DMS114 treated with DMSO at 0.1 percent for 48 hours (cell line): ENCODE data around the gene KCNQ1OT1.

ENCODE experiments used
- DNase-seq: peaks from one replicate; lab custom pipeline; 2025; ENCODE audit not compliant: unreplicated experiment; lab: John Stamatoyannopoulos, UW

The KCNQ1OT1 gene

GRCh38 chr11:2721210-2721916, 21.6 kb upstream of the KCNQ1OT1 start:
- no peak for DNase-seq

DNA sequence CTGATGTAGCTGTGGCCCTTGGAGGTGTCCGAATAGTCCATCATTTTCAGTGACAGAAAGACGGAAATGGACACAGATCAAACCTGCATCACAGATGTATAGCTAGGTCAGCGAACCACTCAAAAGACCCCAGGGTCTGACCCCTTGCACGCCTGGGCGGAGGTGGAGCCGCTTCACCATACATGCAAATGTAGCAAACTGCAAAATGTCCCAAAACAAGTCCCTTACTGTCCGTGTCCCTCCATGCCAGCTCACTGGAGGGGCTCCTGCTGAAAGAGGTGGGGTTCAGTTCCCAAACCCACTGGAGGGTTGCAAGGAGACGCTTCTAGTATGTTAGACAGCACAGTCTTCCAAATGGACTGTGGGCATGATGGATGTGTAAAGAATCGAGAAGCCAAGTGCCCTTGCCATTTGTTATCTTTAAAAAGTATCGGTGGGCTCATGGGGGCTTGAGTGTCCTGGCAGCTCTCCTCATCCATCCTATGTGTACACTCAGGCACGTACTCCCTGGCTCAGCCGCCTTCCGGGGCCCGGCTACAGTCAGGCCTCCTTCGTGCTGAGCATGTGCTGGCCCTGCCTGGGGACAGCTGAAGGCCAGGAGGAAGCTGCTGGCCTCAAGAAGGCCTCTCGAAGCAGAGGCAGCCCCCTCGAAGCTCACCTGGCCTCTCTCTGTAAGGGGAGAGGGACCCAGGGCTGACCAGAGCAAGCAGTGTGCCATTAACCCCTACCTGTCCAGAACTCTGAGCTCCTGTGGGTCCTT, 20.2 kb upstream of the KCNQ1OT1 start:
- DNase-seq = no peak

- no peak for DNase-seq
These were observed 19.1 kb upstream of the KCNQ1OT1 start for GRCh38 chr11:2718817-2719438.

GRCh38 chr11:2717561-2718325, 17.9 kb upstream of the KCNQ1OT1 start:
- no peak for DNase-seq

- no peak for DNase-seq
These were observed 16.7 kb upstream of the KCNQ1OT1 start for GRCh38 chr11:2716376-2717095.

DNA sequence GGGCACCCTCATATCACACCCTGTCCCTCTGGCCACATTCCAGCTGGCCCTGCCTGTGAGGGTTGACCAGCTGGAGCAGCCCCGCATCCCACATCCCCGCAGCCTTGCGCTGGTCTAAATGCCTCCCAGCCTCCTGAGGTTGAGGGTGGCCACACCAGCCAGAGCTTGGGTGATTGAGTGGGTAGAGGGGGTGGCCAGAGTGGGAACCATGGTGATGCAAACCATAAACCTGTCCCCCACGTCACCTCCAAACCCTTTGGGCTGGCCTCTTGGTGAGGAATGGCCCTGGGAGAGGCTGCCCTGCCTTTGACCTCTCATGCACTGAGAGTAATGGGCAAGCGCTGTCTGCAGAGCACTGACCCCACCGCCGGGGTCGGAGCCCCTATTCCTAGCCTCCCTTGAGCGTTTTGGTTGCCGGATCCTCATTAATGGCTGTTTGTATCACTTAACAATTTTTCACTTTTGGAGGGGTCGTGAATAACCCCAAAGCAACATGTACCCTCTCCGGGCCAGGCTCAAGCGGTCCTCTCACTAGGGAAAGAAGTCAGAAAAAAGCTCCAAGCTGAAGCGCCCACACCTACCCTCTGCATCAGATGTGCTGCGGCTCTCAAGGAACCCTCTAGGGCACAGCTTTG, 16.0 kb upstream of the KCNQ1OT1 start:
- no peak for DNase-seq

DNA sequence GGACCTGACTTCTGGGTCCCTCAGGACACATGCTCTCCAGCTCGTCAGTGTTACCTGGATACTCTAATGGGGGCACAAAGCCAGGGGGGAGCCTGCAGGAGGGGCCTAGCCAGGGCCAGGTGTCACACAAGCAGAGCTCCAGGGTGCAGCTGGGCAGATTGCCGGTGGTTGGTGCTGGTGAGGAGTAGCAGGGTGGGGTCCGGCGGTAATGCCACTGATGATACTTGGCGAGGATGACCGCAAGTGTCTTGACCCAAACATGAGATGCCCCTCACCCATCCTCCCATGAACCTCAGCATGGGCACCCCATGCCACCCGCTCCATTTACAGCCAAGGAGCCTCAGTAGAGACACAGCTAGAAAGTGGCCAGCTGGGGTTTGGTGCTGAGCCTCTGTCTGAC, 15.1 kb upstream of the KCNQ1OT1 start:
- no peak for DNase-seq

- no peak for DNase-seq
These were observed 14.6 kb upstream of the KCNQ1OT1 start for GRCh38 chr11:2714463-2714800.

GRCh38 chr11:2713661-2714462, 14.1 kb upstream of the KCNQ1OT1 start:
- DNase-seq = no peak

- DNase-seq = no peak
These were observed 13.3 kb upstream of the KCNQ1OT1 start for GRCh38 chr11:2713094-2713493.

- DNase-seq = no peak
These were observed 11.4 kb upstream of the KCNQ1OT1 start for GRCh38 chr11:2711161-2711560.

DNA sequence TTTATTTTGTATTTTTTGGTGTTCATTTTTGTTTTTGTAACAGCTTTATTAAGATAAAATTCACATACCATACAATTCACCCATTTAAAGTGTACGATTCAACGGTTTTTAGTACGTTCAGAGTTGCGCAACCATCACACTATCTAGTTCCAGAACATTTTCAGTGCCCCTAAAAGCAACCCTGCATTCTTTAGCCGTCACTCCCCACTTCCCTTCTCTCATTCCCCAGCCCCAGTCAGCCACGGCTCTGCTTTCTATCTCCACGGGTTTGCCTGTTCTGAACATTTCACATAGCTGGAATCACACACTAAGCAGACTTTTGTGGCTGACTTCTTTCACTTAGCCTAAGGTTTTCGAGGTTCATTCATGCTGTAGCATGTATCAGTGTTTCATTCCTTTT, 9.6 kb upstream of the KCNQ1OT1 start:
- no peak for DNase-seq

DNA sequence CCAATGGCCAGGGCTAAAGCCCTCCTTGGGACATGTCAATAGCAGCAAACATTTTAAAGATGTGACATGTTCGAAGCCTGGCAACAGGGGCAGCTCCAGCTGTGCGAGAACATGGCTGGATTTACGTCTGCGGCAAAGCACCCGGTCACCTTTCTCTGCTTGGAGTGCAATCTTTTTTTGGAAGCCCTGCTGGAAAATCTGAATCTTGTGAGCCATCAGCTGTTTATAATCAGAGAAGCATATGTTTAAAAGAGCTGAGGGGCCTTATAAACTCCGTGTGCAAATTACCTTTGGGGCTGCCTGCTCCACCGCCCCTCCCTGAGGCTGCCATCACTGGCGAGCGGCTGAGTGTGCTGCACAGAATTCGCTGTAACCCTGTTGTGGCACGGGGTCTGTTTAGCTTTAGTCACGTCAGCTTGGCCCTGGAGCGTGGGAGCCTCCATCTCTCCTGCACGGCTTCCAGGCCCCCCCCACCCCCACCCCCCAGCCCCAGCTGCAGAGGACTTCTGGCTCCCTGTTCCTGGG, 9.0 kb upstream of the KCNQ1OT1 start:
- DNase-seq = no peak

GRCh38 chr11:2708151-2708581, 8.4 kb upstream of the KCNQ1OT1 start:
- DNase-seq = no peak

DNA sequence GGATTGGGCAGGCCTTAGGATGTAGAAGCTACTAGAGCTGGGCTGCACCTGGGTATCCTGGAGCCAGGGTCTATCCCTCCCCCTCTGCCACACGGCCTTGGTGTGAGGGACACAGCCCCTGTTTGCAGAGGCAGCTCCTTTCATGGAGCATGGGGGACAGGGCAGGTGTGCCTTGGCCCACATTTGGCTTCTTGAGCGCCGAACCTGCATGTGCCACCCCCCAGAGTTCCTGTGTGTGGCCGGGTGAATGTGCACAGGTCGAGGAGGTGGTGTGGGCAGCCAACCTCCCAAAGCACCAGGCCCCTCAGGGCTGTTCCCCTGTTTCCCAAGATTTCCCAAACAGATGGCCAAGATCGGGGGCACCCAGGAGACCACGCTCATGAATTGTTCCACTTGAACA, 7.9 kb upstream of the KCNQ1OT1 start:
- no peak for DNase-seq

- no peak for DNase-seq
These were observed 6.5 kb upstream of the KCNQ1OT1 start for GRCh38 chr11:2706321-2706720.

DNA sequence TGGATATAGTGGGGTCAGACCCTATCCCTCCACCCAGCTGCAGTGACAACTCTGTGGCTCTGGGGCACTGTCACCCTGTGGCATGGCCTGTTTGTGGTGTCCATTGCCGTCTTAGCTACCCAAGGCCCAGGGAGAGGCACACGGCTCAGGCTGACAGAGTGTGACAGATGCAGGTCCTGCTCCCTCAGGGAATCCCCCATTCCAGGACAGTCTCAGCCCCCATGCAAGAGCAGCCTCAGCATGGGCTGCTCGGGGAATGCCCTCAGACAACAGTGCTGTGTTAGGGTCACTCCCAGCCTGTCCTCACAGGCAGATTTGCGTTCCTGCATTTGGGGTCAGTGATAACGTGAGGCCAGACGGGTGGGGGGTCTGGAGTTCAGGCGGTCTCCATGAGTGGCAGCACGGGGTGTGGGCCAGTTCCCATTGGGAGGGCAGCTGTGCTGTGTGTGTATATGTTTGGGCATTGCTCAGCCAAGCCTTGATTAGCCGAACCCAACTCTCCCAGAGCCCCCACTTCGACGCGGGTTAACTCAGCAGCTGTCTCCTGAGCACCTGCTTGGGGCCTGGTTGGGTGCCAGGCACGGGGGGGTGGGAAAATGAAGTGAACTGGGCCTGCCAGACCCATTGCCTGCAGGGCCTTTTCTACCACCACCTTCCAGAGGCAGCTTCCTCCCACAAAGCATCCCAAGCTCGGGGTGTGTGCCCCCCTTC, 5.3 kb upstream of the KCNQ1OT1 start:
- DNase-seq = no peak

GRCh38 chr11:2704356-2704755, 4.6 kb upstream of the KCNQ1OT1 start:
- no peak for DNase-seq
